Measurements from ENCODE around the gene PANK1.

DNA sequence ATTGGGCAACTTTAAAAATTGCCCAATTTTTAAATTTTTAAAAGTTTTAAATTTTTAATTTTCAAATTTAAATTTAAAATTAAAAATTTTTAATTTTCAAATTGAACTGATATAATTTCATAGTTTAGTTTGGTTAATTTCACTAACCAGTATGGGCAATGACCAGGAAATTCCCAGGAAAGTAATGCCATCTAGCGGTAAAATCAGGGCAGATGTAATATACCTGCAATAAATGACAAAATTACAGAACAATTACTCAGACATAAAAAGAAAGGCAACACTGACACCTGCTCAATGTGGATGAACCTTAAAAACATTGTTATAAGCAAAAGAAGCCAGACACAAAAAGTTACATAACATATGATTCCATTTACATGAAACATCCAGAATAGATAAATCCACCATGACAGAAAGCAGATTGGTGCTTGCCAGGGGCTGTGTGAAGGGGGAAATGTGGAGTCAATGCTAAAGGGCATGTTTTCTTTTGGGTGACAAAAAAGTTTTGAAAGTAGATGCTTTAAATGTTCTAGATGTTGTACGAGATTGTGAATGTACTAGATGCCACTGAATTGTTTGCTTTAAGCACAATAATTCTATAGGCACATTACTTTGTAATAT, 81.1 kb downstream of the PANK1 start:
- TF ChIP-seq, protein P1, sequence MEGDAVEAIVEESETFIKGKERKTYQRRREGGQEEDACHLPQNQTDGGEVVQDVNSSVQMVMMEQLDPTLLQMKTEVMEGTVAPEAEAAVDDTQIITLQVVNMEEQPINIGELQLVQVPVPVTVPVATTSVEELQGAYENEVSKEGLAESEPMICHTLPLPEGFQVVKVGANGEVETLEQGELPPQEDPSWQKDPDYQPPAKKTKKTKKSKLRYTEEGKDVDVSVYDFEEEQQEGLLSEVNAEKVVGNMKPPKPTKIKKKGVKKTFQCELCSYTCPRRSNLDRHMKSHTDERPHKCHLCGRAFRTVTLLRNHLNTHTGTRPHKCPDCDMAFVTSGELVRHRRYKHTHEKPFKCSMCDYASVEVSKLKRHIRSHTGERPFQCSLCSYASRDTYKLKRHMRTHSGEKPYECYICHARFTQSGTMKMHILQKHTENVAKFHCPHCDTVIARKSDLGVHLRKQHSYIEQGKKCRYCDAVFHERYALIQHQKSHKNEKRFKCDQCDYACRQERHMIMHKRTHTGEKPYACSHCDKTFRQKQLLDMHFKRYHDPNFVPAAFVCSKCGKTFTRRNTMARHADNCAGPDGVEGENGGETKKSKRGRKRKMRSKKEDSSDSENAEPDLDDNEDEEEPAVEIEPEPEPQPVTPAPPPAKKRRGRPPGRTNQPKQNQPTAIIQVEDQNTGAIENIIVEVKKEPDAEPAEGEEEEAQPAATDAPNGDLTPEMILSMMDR (conservative IDR thresholded peaks at IDR 0.05; ENCODE audit: low read length), result peak; percentile 90
- no peak for TF ChIP-seq EZH2phosphoT487 (IDR thresholded peaks at IDR 0.05; ENCODE audit: borderline replicate concordance, low read depth, low read length)
